GM23248 (cell line): ENCODE results near the gene OR2W3.

ENCODE experiments used
- EZH2 ChIP-seq: fragments of 200-600 bp; sonication (generic); IDR thresholded peaks from 2 replicates; pipeline ENCODE4 v1.6.1; 2018; ENCODE audit warnings: antibody characterized with exemption, mild to moderate bottlenecking; ENCODE audit not compliant: insufficient read depth, poor library complexity, severe bottlenecking
- EZH2phosphoT487 ChIP-seq: fragments of 200-600 bp; sonication (generic); IDR thresholded peaks from 2 replicates; pipeline ENCODE4 v1.6.1; 2018; ENCODE audit warnings: antibody characterized with exemption, moderate library complexity, mild to moderate bottlenecking, low read depth; ENCODE audit not compliant: insufficient read depth

DNA sequence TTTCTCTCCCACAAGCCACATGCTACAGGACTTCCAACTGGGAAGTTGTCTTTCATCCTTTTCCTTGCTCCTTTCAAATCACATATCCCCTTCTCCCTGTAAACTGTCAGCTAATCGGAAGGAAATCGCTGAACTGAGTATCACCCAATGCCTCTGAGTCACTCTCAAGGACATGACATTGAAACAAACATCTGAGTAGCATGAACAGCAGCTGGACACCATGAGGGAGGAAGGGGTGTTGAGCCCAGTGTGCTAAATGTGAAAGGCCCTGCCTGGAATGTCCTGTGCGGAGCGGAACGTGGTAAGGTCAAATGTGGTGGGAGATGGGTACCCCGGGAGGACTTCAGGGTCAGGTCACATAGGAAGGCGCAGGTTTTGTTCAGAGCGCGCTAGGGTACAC is 29.5 kb downstream of the OR2W3 start, which contains the start of gene OR2AJ1:
- TF ChIP-seq EZH2: no peak
- TF ChIP-seq EZH2phosphoT487: no peak
